ENCODE data around the gene SELENOV. TPM values are rescaled to one million over a fixed set of nuclear protein-coding genes. Genes with fewer than 3 reads are reported as not detected.

The SELENOV gene
- total RNA-seq, 1 donor from 2014 or later, result not detected

DNA sequence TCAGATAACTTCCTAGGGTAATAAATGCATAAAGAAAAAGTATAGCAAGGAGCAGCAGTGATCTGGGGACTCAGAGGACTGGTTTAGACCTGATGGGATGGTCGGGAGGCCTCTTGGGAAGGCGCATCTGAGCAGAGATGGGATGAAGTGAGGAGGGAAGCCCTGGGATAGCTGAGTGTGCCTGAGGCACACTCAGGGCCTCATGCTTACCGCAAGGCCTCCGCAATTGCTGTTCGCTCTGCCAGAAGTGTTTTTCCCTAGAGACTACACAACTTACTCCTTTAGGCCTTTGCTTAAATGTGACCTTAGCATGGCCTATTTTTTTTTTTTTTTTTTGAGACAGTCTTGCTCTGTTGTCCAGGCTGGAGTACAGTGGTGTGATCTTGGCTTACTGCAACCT, 20.3 kb upstream of the SELENOV start:
- no peak for DNase-seq

DNA sequence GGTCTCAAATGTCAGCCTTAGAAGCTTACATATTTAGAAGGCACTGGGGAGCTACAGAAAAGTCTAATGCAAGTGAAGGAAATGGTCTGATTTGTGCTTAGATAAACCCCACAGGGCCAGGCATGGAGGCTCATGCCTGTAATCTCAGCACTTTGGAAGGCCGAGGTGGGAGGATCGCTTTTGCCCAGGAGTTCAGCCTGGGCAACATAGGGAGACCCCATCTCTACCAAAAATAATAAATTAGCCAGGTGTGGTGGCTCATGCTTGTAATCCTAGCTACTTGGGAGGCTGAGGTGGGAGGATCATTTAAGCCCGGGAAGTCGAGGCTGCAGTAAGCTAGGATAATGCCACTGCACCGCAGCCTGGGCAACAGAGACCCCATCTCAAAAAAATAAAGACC, 18.9 kb upstream of the SELENOV start:
- DNase-seq, result no peak

- DNase-seq, result no peak
These were observed 17.3 kb upstream of the SELENOV start for GRCh38 chr19:39497701-39497995.

GRCh38 chr19:39497996-39498797, 16.7 kb upstream of the SELENOV start:
- DNase-seq, result peak; percentile 68

GRCh38 chr19:39498798-39499642, 15.9 kb upstream of the SELENOV start, which contains the start of gene DLL3:
Gene DLL3 (plus strand): TSS chr19:39498947. CDS start chr19:39498975, 28 bp downstream.
- no peak for DNase-seq

GRCh38 chr19:39499932-39500331, 15.0 kb upstream of the SELENOV start:
- no peak for DNase-seq

GRCh38 chr19:39500543-39500942, 14.4 kb upstream of the SELENOV start:
- DNase-seq, result no peak

DNA sequence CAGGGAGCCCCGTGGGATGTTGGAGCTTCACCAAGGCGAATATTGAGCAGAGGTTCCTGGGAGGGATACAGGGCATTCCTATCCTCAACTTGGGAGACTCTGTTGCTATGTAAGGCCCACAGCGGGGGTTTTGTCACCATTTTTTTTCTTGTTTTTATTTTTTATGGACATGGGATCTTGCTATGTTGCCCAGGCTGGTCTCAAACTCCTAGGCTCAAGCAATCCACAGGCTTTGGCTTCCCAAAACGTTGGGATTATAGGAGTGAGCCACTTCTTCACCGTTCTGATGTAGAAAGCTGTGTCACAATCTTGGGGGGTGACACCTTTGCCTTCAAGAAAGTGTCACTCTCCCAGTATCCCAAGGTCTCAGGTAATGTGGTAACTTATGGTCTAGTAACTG, 13.6 kb upstream of the SELENOV start:
- no peak for DNase-seq

GRCh38 chr19:39502640-39503417, 12.1 kb upstream of the SELENOV start:
- DNase-seq, result peak; percentile 84

- no peak for DNase-seq
These were observed 8.4 kb upstream of the SELENOV start for GRCh38 chr19:39506598-39506943.

GRCh38 chr19:39506944-39507714, 7.8 kb upstream of the SELENOV start:
- peak; percentile 79 for DNase-seq

GRCh38 chr19:39507715-39508364, 7.1 kb upstream of the SELENOV start:
- DNase-seq, result no peak

DNA sequence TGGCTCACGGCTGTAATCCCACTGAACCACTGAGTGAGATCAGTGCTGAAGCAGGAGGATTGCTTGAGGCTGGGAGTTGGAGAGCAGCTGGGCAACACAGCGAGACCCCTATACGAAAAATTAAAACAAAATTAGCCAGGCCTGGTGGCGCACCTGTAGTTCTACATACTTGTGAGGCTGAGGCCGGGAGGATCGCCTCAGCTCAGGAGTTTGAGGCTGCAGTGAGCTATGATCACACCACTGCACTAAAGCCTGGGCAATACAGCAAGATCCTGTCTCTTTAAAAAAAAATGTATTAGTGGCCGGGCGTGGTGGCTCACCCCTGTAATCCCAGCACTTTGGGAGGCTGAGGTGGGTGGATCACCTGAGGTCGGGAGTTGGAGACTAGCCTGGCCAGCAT, 6.3 kb upstream of the SELENOV start:
- no peak for DNase-seq

- no peak for DNase-seq
These were observed 5.7 kb upstream of the SELENOV start for GRCh38 chr19:39509233-39509632.

DNA sequence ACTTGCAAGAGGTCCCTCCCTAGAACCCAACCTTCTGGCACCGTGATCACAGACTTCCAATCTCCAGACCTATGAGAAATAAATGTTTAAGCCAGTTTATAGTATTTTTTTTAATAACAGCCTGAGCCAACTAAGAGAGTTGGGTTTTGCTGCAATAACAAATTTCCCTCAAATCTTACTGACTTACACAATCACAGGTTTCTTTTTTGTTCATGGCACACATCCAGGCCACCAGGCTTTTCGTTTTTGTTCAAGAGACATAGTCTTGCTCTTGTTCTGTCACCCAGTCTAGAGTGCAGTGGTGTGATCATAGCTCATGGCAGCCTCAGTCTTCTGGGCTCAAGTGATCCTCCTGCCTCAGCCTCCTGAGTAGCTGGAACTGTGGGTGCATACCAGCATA, 2.0 kb upstream of the SELENOV start:
- no peak for DNase-seq

DNA sequence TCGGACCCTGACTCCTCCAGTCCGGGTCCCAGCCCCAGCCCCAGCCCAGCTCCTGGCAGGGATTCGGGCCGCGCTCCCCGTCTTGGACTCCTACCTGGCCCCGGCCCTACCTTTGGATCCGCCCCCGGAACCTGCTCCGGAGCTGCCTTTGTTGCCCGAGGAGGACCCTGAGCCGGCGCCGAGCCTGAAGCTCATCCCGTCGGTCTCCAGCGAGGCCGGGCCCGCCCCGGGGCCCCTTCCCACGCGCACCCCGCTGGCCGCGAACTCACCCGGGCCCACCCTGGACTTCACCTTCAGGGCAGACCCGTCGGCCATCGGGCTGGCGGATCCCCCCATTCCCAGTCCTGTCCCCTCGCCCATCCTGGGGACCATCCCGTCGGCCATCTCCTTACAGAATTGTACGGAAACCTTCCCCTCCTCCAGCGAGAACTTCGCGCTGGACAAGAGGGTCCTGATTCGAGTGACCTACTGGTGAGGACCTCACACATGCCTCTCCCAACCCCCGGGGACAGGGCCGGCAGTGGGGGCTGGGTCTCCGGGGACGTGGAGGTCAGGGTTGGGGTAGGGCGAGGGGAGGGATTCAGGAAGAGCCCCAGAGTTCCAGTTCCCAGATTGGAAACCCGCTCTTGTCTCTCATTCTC, 732 bp downstream of the SELENOV start:
- no peak for DNase-seq

GRCh38 chr19:39516270-39516669, 1.3 kb downstream of the SELENOV start:
- no peak for DNase-seq

DNA sequence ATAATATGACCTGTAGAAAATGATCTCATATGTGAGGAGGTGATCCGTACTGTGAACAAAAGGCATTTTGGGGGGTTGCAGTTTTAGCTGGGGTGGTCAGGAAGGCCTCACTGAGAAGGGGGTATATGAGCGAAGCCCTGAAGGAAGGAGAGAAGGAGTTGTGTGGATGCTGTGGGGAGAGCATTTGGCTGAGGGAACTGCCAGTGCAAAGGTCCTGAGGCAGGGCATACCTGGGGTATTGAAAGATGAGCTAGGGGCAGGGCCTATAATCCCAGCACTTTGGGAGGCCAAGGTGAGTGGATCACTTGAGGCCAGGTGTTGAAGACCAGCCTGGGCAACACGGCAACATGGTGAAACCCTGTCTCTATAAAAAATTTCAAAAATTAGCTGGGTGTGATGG, 2.5 kb downstream of the SELENOV start:
- DNase-seq, result no peak

DNA sequence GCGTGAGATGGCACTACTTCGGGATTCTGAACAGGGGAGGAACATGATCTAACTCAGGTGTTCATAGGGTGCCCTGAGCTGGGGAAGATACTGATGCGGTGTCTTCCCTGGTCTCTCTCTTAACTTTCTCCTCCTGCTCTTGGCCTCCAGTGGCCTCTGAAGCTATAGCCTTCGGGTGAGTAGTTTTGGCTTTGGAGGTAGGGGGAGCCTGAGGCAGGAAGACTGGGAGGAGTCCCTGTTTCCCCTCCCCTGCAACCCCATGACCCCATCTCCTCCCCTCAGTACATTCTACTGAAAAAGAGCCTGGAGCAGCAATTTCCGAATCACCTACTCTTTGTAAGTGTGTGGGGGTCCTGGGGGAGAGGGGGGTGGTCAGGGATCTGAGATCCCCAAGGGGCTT, 3.5 kb downstream of the SELENOV start:
- DNase-seq, result no peak

DNA sequence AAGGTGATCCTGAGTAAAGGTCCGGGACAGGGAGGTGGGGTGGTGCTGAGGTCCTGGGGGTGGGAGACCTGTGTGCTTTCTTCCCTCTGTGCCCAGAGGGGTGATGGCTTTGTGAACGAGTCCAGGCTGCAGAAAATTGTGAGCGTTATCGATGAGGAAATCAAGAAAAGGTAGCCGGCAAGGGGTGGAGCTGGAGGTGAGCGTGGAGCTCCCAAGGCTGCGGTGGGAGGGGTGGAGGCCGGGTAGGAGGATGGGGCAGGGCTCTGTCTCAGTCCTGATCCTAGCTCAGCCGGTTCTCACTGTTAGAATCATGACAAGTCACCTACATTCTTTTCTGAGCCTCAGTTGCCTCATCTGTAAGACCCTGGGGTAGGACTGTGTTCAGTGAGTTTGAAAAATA, 4.0 kb downstream of the SELENOV start:
- no peak for DNase-seq
